ENCODE measurements around the gene FCRL4. TPM values are rescaled to one million over a fixed set of nuclear protein-coding genes. Genes with fewer than 3 reads are reported as not detected.

The FCRL4 gene
- total and polyA plus RNA-seq, 10 of the 15 experiments (the other 5 are each of a cell fraction or from before 2014, with no cell fraction given) = 0.09 to 0.44 (median 0.26) TPM; not detected in 1

GRCh38 chr1:157596384-157596783 is 1.5 kb downstream of the FCRL4 start (continued):
- TF ChIP-seq BCLAF1 (IDR thresholded peaks at IDR 0.05) = no peak
- TF ChIP-seq YY1 (IDR thresholded peaks at IDR 0.05; ENCODE audit: low read depth, low read length) = 0 out of 2 replicates have a peak, but pooled peaks have one; percentile 52
- no peak for TF ChIP-seq SMAD1 (IDR thresholded peaks at IDR 0.05; ENCODE audit: low read depth, partially characterized antibody)
- peak; percentile 29; the same call in 1 of the 2 replicates for TF ChIP-seq CHD2 (IDR thresholded peaks at IDR 0.05; ENCODE audit: borderline replicate concordance, low read depth, low read length)
- TF ChIP-seq REST (IDR thresholded peaks at IDR 0.05; ENCODE audit: low read depth, low read length) = no peak
- no peak for TF ChIP-seq USF2 (IDR thresholded peaks at IDR 0.05; ENCODE audit: borderline replicate concordance, low read depth, low read length)
- TF ChIP-seq CBX5 (IDR thresholded peaks at IDR 0.05; ENCODE audit: low read depth) = no peak
- TF ChIP-seq RELB (IDR thresholded peaks at IDR 0.05; ENCODE audit: low read depth) = 0 out of 2 replicates have a peak, but pooled peaks have one; percentile 20
- no peak for TF ChIP-seq SP1 (IDR thresholded peaks at IDR 0.05; ENCODE audit: low read depth, low read length)
- peak; percentile 73 for TF ChIP-seq EED (IDR thresholded peaks at IDR 0.05; ENCODE audit: low read depth)
- 0 out of 2 replicates have a peak, but pooled peaks have one; percentile 28 for TF ChIP-seq MEF2A (IDR thresholded peaks at IDR 0.05; ENCODE audit: insufficient read depth, low read depth, low read length)
- peak; percentile 71 for TF ChIP-seq IKZF1 (conservative IDR thresholded peaks at IDR 0.05)
- TF ChIP-seq BACH1 (IDR thresholded peaks at IDR 0.05; ENCODE audit: borderline replicate concordance) = no peak
- peak; percentile 52; the same call in 1 of the 2 replicates for TF ChIP-seq TCF12 (IDR thresholded peaks at IDR 0.05; ENCODE audit: low read depth, low read length)
- no peak for TF ChIP-seq IRF5 (IDR thresholded peaks at IDR 0.05; ENCODE audit: borderline replicate concordance)
- TF ChIP-seq BHLHE40 (IDR thresholded peaks at IDR 0.05; ENCODE audit: borderline replicate concordance in 1 of 2, low read depth in 2 of 2, low read length in 1 of 2) = peak in 1 of 2 experiments; percentile 38; a peak in 1 of 4 replicates
